Measurements from ENCODE around the gene TANC1.

TANC1 gene

GRCh38 chr2:159246325-159246988 lies 278.0 kb downstream of the TANC1 start:
- intact Hi-C loops (cut with DNase I): no loop called here
- no peak for DNase-seq

- intact Hi-C loops (cut with DNase I): no loop called here
Observed at GRCh38 chr2:159249990-159250715, 281.7 kb downstream of the TANC1 start.

GRCh38 chr2:159251296-159252173 lies 283.1 kb downstream of the TANC1 start:
- intact Hi-C loops (cut with DNase I): no loop called here
- no peak for DNase-seq

More at GRCh38 chr2:159249990-159250715, 281.7 kb downstream of the TANC1 start:
- DNase-seq: peak in 37 of 42 donors; percentile 23 to 84 (median 60)

- intact Hi-C loops (cut with DNase I): no loop called here
- DNase-seq: no peak
Observed at GRCh38 chr2:159252905-159253304, 284.5 kb downstream of the TANC1 start.

- intact Hi-C loops (cut with DNase I): no loop called here
- no peak for DNase-seq
Observed at GRCh38 chr2:159256159-159256558, 287.7 kb downstream of the TANC1 start.

GRCh38 chr2:159262226-159262625 lies 293.8 kb downstream of the TANC1 start:
- intact Hi-C loops (cut with DNase I): no loop called here
- DNase-seq: no peak

GRCh38 chr2:159262904-159263303 lies 294.5 kb downstream of the TANC1 start:
- intact Hi-C loops (cut with DNase I): no loop called here
- DNase-seq: no peak

- intact Hi-C loops (cut with DNase I): no loop called here
- DNase-seq: no peak
Observed at GRCh38 chr2:159265171-159265576, 296.7 kb downstream of the TANC1 start.

- no peak for DNase-seq
- intact Hi-C loops (cut with DNase I): no loop called here
Observed at GRCh38 chr2:159266554-159266953, 298.1 kb downstream of the TANC1 start.

- no peak for DNase-seq
- intact Hi-C loops (cut with DNase I): no loop called here
Observed at GRCh38 chr2:159267921-159268320, 299.5 kb downstream of the TANC1 start.

GRCh38 chr2:159270744-159271379 lies 302.4 kb downstream of the TANC1 start:
- DNase-seq: no peak
- intact Hi-C loops (cut with DNase I): no loop called here

- DNase-seq: no peak
- intact Hi-C loops (cut with DNase I): no loop called here
Observed at GRCh38 chr2:159272156-159272555, 303.7 kb downstream of the TANC1 start.

GRCh38 chr2:159275111-159275510 lies 306.7 kb downstream of the TANC1 start:
- DNase-seq: no peak
- intact Hi-C loops (cut with DNase I): no loop called here

GRCh38 chr2:159279700-159280099 lies 311.3 kb downstream of the TANC1 start:
- DNase-seq: no peak
- intact Hi-C loops (cut with DNase I): loop anchor here (10.0 kb wide), 1 partner anchor 435 kb away; the partner anchor contains the start of gene MARCHF7

- intact Hi-C loops (cut with DNase I): loop anchor here (10.0 kb wide), 1 partner anchor 434 kb away; the partner anchor contains the start of gene MARCHF7
- no peak for DNase-seq
Observed at GRCh38 chr2:159281002-159281401, 312.6 kb downstream of the TANC1 start.
